Measurements from ENCODE around the gene MYLK.

MYLK gene

DNA sequence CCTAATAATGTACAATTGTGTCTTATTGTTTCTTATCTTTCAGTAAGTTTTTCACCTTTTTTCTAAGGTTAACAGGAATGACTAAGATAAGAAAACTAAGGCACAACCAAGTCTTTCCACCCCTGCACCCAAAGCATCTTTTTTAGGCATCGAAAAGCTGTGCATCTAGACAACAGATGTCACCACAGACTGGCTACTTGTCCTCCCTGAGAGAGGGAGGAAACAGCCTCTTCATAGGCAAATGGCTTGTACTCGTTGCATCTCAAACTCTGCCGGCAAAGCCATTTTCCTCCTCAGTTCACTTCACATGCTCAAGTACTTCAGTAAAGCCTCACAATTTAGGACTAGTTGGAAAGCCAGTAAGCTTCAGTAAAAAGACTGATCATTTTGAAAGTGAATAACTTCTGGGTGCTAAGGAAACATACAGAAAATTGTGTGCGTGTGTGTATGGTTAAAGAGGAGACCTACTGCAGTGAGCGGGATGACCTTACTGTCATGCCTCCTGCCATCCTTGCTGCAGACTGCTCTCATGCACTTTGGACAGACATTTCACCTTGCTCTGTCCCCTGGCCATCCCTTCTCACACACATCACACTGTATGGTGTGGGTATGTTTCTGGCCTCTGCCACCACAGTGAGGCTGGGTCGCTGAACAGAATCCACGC, 262.8 kb downstream of the MYLK start:
- CTCF ChIA-PET = interaction anchor here (2.1 to 7.6 kb wide), 3 partner anchors 21 to 103 kb away, joined by 8 to 57 read pairs (median 12); no protein-coding TSS in a partner anchor
- POLR2A ChIA-PET = interaction anchor here (1.0 kb wide), 1 partner anchor 37 kb away, joined by 3 read pairs; no protein-coding TSS in a partner anchor
- no peak overlapping the region for H3K4me3 ChIP-seq (ENCODE audit: low read depth, low read length)
- no peak for DNase-seq (ENCODE audit: low read depth, low spot score)
- TF ChIP-seq, protein P1, sequence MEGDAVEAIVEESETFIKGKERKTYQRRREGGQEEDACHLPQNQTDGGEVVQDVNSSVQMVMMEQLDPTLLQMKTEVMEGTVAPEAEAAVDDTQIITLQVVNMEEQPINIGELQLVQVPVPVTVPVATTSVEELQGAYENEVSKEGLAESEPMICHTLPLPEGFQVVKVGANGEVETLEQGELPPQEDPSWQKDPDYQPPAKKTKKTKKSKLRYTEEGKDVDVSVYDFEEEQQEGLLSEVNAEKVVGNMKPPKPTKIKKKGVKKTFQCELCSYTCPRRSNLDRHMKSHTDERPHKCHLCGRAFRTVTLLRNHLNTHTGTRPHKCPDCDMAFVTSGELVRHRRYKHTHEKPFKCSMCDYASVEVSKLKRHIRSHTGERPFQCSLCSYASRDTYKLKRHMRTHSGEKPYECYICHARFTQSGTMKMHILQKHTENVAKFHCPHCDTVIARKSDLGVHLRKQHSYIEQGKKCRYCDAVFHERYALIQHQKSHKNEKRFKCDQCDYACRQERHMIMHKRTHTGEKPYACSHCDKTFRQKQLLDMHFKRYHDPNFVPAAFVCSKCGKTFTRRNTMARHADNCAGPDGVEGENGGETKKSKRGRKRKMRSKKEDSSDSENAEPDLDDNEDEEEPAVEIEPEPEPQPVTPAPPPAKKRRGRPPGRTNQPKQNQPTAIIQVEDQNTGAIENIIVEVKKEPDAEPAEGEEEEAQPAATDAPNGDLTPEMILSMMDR (IDR thresholded peaks at IDR 0.05; ENCODE audit: insufficient read depth, low read length, missing control alignments) = no peak

DNA sequence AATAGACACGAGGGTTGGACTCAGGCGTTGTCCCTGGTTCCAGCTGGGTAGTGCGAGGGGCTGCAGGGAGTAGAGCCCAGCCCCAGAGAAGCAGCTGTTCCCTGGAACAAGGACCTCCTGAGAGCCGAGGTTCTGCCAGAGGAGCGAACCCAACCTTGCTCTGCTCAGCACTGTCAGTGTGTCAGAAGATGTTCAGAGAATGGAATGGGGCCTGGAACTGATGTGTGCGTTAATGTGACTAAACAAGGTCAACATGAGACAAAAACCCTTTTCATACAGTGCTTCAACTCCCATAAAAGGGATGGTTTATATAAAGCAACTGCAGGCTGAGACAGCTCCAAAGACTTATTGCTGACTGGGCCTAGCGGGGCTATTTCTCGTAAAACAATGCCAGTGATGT, 263.8 kb downstream of the MYLK start:
- TF ChIP-seq, protein P1 (IDR thresholded peaks at IDR 0.05; ENCODE audit: insufficient read depth, low read length, missing control alignments) = no peak
- POLR2A ChIA-PET = interaction anchor here (1.0 kb wide), 1 partner anchor 36 kb away, joined by 3 read pairs; no protein-coding TSS in a partner anchor
- peak; percentile 34 for DNase-seq (ENCODE audit: low read depth, low spot score)
- CTCF ChIA-PET = interaction anchor here (2.5 to 7.6 kb wide), 2 partner anchors 22 to 103 kb away, joined by 8 to 57 read pairs; no protein-coding TSS in a partner anchor
- H3K4me3 ChIP-seq (ENCODE audit: low read depth, low read length) = peak overlapping the region; percentile 57

DNA sequence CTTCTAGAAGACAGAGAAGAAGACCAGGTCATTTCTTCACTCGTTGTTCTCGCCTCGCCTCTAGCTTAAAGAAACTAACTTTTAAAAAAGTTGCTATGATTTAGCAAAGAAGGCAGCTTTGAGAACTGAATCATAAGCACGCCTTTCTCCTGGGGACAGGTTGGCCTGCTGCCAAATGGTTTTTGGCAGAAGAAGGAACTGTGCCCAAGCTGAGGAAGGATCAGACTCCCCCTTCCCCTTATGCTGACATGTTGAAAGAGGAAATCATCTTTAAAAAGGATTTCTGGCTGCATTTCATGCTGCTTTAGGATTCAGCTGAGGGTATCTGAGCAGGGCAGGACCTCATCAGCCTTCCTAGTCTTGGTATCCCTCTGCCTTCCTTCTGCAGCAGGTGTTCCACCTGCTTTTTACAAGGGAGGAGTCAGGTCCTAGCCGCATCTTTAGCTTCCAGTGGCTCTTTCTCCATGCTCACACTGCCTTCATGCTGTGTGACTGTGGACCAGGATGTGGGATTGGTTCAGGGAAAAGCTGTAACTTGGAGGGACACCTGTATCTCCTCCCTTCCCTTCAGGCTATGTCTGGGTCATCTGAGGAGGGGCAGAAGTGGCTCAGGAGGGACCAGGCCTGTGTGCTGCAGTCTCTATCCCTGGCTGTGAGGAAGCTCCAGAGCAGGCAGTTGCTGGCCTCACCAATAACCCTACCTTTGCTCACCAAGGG, 265.2 kb downstream of the MYLK start:
- peak overlapping the region; percentile 57 for H3K4me3 ChIP-seq (ENCODE audit: low read depth, low read length)
- peak; percentile 46 for DNase-seq (ENCODE audit: low read depth, low spot score)
- CTCF ChIA-PET = interaction anchor here (0.8 to 7.6 kb wide), 7 partner anchors 23 to 105 kb away, joined by 3 to 57 read pairs (median 3); no protein-coding TSS in a partner anchor
- TF ChIP-seq, protein P1 (IDR thresholded peaks at IDR 0.05; ENCODE audit: insufficient read depth, low read length, missing control alignments) = no peak
- POLR2A ChIA-PET = interaction anchor here (0.6 kb wide), 1 partner anchor 279 kb away, joined by 4 read pairs; no protein-coding TSS in a partner anchor

DNA sequence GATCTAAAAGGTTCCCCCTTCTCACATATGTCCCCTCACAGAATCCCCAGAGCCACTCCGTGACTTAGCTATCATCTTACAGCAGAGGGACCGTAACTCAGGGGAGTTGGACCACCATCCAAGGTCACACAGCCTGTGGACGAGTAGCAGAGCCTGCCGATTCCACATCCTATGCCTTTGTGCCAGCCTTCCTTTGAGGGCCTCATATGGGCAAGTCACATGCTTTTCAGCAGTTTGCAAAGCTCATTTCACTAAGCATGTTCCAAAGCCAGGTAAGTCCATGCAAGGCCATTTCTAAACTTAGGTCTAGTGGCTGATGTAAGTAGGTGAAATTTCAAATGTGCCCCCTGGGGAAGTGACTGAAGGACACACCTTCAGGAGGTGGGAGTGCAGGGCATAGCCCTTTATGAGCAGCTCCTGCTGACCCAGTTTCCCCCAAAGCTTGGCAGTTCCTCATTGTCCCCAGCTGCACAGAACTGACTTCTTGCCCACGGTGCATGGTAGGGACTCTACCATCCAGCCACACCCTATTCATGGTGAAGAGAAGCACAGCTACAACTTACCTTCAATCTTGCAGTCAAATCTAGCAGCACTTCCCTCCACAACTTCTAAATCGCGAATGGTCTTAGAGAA, 265.9 kb downstream of the MYLK start:
- CTCF ChIA-PET = interaction anchor here (1.0 to 7.6 kb wide), 5 partner anchors 24 to 105 kb away, joined by 3 to 57 read pairs (median 5); no protein-coding TSS in a partner anchor
- POLR2A ChIA-PET = no interaction called here
- peak overlapping the region; percentile 57 for H3K4me3 ChIP-seq (ENCODE audit: low read depth, low read length)
- no peak for DNase-seq (ENCODE audit: low read depth, low spot score)
- TF ChIP-seq, protein P1 (IDR thresholded peaks at IDR 0.05; ENCODE audit: insufficient read depth, low read length, missing control alignments) = no peak

DNA sequence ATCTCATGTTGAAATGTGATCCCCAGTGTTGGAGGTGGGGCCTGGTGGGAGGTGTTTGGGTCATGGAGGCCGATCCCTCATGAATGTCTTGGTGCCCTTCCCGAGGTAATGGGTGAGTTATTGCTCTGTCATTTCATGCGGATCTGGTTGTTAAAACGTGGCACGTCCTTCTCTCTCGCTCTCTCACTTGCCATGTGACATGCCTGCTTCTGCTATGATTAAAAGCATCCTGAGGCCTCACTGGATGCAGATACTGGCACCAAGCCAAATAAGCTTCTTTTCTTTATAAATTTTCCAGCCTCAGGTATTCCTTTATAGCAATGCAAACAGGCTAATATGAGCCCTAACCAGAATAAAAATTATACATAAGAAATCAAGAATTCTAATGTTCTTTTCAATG, 267.5 kb downstream of the MYLK start:
- CTCF ChIA-PET = interaction anchor here (1.0 to 1.6 kb wide), 2 partner anchors 102 to 107 kb away, joined by 3 to 4 read pairs; no protein-coding TSS in a partner anchor
- TF ChIP-seq, protein P1 (IDR thresholded peaks at IDR 0.05; ENCODE audit: insufficient read depth, low read length, missing control alignments) = no peak
- DNase-seq (ENCODE audit: low read depth, low spot score) = no peak
- peak overlapping the region; percentile 7 for H3K4me3 ChIP-seq (ENCODE audit: low read depth, low read length)
- POLR2A ChIA-PET = no interaction called here

Measured in AG04449 (cell line).